NT2/D1 (cell line): ENCODE data around the gene KCND3.

Source experiments
- DNase-seq: peaks from one replicate; pipeline ENCODE4 v3.0.0-alpha.2; 2011; ENCODE audit warnings: low read depth, low spot score
- H3K27me3 ChIP-seq: 2 replicates; pipeline ENCODE4 v1.6.0; 2011; ENCODE audit warnings: mild to moderate bottlenecking; ENCODE audit not compliant: insufficient read length, insufficient read depth
- H3K36me3 ChIP-seq: 2 replicates; pipeline ENCODE4 v1.6.1; 2011; ENCODE audit warnings: mild to moderate bottlenecking, low read length, mixed read lengths; ENCODE audit not compliant: insufficient read depth, insufficient read length
- H3K4me1 ChIP-seq: 2 replicates; pipeline ENCODE4 v1.5.1; 2011; ENCODE audit not compliant: insufficient read depth, insufficient read length
- H3K4me3 ChIP-seq: 2 replicates; pipeline ENCODE4 v1.5.1; 2011; ENCODE audit warnings: low read depth; ENCODE audit not compliant: insufficient read length
- H3K9ac ChIP-seq: 2 replicates; pipeline ENCODE4 v1.6.0; 2011; ENCODE audit warnings: low read depth; ENCODE audit not compliant: insufficient read length
- H3K9me3 ChIP-seq: 2 replicates; pipeline ENCODE4 v1.5.1; 2011; ENCODE audit warnings: mild to moderate bottlenecking, low read length; ENCODE audit not compliant: insufficient read depth
- SUZ12 ChIP-seq: IDR thresholded peaks from 2 replicates; pipeline ENCODE4 v1.6.1; 2011; ENCODE audit not compliant: insufficient read length, insufficient read depth; ENCODE audit errors: extremely low read depth
- YY1 ChIP-seq: IDR thresholded peaks from 2 replicates; pipeline ENCODE4 v1.6.1; 2011; ENCODE audit not compliant: insufficient read length, insufficient read depth
- ZNF274 ChIP-seq: IDR thresholded peaks from 2 replicates; pipeline ENCODE4 v1.6.1; 2011; ENCODE audit warnings: mild to moderate bottlenecking, low read depth, low read length

KCND3 gene

DNA sequence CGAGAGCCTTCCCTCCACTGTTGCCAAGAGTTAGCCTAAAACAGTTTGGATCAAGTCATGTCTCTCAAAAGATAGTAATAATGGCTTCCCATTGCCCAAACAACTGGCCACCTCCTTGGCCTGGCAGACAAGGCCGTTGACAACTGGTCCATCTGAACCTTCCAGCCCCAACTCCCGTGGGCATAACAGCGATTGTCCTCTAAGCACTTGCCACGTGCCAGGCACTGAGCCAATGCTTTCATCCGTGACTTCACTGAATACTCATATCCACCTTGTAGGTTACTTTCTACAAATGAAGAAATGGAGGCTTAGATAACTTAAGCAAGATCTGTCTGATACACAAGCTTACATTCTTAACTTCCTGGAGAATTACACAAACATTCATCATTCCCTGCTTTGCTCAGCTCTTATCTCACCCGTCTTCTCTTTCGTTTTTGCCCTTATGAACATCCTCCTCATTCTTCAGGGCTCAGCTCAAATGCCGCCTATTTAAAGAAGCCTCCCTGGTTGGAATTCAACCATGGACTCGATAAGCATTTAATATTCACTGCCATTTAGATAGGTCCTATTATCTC is 106.4 kb downstream of the KCND3 start:
- TF ChIP-seq SUZ12 (no peak), ZNF274 (no peak), YY1 (no peak)
- no peaks in the 10 kb centered on the region for H3K27me3 ChIP-seq
- H3K4me1 ChIP-seq, result peaks cover 2% of the 10 kb centered on the region
- no peak overlapping the region for H3K4me3 ChIP-seq
- no peaks in the 10 kb centered on the region for H3K36me3 ChIP-seq
- DNase-seq, result no peak
- no peaks in the 10 kb centered on the region for H3K9me3 ChIP-seq
- no peak overlapping the region for H3K9ac ChIP-seq

DNA sequence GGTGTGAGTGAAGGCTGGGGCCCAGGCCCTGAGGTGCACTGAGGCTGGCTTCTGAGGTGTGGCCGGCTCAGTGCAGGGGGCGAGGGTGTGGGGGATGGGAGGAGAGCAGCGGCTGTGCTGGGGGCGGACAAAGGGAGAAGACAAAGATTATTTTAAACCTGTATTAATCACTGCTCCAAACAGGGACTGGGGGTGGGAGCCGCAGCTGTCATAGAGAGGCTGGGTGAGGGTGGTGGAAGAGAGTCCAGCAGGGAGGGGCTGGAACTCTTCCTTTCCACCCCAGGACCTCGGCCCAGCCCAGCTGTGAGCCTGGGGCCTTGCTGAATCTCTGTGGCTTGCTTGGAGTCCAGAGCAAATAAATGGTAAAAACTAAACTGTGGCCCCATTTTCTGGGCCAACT is 106.9 kb downstream of the KCND3 start:
- Histone ChIP-seq H3K9me3 (no peaks in the 10 kb centered on the region), H3K9ac (no peak overlapping the region), H3K4me3 (no peak overlapping the region), H3K27me3 (no peaks in the 10 kb centered on the region), H3K36me3 (no peaks in the 10 kb centered on the region), H3K4me1 (no peaks in the 10 kb centered on the region)
- TF ChIP-seq ZNF274 (no peak), SUZ12 (no peak), YY1 (no peak)
- no peak for DNase-seq

DNA sequence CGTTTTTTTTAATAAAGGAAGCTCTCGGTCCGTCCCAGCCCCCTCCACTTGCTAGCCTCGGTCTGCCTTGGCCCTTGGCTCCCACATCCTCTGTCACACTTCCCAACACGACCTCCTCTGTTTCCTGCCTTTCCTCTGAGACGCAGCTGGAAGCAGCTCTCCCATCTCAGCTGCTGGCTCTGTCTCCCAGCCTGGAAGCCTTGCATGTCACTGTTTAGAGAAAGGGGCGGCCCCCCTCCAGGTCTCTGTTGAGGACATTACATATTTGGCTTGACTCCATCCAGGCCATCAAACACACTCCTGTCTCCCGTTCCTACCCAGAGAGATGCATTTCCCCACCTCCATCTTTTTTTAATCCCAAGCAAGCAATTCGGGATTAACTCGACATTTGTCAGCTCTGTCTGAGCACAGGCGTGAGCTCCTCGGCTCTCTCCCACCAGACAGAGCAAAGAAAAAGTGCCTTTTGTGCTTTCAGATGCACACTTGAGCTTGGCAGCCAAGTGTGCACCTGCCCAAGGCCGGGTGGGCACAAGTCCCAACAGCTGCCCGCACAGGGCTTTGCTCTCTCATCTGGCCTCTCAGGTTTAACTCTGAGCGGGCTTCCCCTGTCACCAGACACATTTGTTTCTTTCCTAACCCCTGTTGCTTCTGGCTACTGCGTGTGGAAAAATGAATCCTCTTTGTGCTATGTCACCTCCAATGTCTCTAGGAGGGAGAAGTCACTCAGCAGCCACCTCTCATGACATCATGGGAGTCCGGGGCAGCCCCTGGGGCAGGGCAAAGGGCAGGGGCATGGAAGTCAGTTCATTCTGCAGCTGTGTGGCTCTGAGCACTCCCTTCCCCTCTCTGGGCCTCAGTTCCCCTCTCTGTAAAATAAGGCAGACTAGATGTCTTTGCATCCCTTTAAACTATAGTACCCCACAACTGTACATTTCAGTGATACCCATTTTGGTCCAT is 108.3 kb downstream of the KCND3 start:
- DNase-seq, result no peak
- H3K4me3 ChIP-seq, result no peak overlapping the region
- H3K9ac ChIP-seq, result no peak overlapping the region
- TF ChIP-seq YY1 (no peak), ZNF274 (no peak), SUZ12 (no peak)
- H3K27me3 ChIP-seq, result no peaks in the 10 kb centered on the region
- H3K9me3 ChIP-seq, result no peaks in the 10 kb centered on the region
- H3K36me3 ChIP-seq, result no peaks in the 10 kb centered on the region
- H3K4me1 ChIP-seq, result no peaks in the 10 kb centered on the region

DNA sequence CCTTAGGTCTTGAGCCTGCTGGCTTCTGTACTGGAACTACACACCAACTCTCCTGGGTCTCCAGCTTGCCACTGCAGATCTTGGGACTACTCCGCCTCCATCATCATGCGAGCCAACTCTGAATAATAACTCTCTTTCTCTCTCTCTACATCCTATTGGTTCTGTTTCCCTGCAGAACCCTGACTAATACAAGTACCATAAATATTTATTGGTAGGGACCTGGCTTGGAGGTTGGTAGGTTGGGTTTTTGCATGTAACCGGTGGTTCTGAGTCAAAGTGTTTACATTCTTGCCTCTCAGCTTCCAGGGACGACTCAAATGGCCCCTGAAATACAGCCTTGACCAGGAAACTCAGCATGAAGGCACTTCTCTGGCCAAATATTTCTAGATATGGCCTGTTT is 110.4 kb downstream of the KCND3 start:
- Histone ChIP-seq H3K9ac (no peak overlapping the region), H3K9me3 (no peaks in the 10 kb centered on the region), H3K4me1 (no peaks in the 10 kb centered on the region), H3K27me3 (no peaks in the 10 kb centered on the region), H3K36me3 (no peaks in the 10 kb centered on the region), H3K4me3 (no peak overlapping the region)
- TF ChIP-seq SUZ12, result no peak
- no peak for TF ChIP-seq ZNF274
- no peak for TF ChIP-seq YY1
- no peak for DNase-seq

DNA sequence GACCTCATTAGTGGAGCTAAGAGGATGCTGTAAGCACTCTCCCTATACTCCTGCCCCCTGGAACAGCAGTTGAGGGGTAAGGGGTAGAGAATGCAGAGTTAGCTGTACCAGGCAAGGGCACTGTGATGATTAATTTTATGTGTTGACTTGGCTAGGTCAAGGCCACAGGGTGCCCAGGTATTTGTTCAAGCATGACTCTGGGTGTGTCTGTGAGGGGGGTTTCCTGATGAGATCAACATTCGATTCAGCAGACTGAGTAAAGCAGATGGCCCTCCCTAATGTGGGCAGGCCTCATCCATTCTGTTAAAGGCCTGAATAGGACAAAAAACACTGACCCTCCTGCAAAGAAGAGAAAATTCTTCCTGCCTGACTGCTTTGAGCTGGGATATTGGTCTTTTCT is 110.8 kb downstream of the KCND3 start:
- no peaks in the 10 kb centered on the region for H3K9me3 ChIP-seq
- H3K4me1 ChIP-seq, result no peaks in the 10 kb centered on the region
- TF ChIP-seq YY1 (no peak), SUZ12 (no peak), ZNF274 (no peak)
- no peak overlapping the region for H3K9ac ChIP-seq
- DNase-seq, result no peak
- no peaks in the 10 kb centered on the region for H3K27me3 ChIP-seq
- no peaks in the 10 kb centered on the region for H3K36me3 ChIP-seq
- H3K4me3 ChIP-seq, result no peak overlapping the region

DNA sequence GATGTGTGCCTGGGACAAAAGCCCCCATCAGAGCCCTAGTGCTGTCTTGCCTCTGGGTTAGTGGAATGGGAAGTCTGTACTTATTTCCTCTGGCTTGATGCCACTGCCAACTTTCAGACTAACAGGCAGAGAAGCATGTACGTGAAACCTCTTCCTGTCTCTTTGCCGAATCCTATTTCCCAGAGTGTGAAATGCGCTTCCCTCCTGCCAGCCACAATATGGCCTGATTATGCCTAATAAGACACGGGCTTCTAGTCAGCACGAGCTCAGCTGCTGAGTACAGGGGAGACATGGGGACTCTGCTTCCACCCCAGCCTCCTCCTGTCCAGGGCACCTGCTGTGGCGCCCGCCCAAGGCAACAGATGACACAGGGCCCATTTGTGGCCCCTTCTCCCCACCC is 111.4 kb downstream of the KCND3 start:
- H3K9ac ChIP-seq, result no peak overlapping the region
- no peaks in the 10 kb centered on the region for H3K27me3 ChIP-seq
- no peaks in the 10 kb centered on the region for H3K4me1 ChIP-seq
- no peaks in the 10 kb centered on the region for H3K36me3 ChIP-seq
- no peaks in the 10 kb centered on the region for H3K9me3 ChIP-seq
- H3K4me3 ChIP-seq, result no peak overlapping the region
- no peak for DNase-seq
- TF ChIP-seq YY1 (no peak), SUZ12 (no peak)

DNA sequence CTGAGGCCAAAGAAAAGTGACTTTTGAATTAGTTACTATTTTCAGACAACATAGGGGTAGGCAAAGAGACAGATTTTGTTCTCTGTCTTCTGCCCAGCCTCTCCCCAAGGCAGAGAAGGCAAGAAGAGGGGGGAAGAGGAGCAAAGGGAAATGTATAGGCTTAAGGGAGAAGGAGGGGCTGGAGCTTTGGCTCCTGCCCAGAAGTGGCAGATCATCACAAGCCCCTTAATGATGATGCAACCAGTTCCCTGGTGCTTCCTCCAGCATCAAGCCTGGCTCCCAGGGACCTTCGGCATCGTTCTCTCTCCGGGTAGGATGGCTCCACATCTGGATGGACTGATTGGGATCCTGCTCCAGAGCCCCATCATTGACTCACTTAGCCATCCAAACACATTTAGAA is 112.8 kb downstream of the KCND3 start:
- no peaks in the 10 kb centered on the region for H3K4me1 ChIP-seq
- no peaks in the 10 kb centered on the region for H3K36me3 ChIP-seq
- no peaks in the 10 kb centered on the region for H3K27me3 ChIP-seq
- no peak for TF ChIP-seq SUZ12
- TF ChIP-seq ZNF274, result no peak
- TF ChIP-seq YY1, result no peak
- H3K4me3 ChIP-seq, result no peak overlapping the region
- no peaks in the 10 kb centered on the region for H3K9me3 ChIP-seq
- DNase-seq, result no peak
- no peak overlapping the region for H3K9ac ChIP-seq
